Glomerular visceral epithelial cell (primary cell): ENCODE data around the gene DNAJC27.

Experiments used
- DNase-seq: peaks from one replicate; pipeline ENCODE4 v3.0.0-alpha.2; 2016; ENCODE audit errors: extremely low spot score

DNAJC27 gene

DNA sequence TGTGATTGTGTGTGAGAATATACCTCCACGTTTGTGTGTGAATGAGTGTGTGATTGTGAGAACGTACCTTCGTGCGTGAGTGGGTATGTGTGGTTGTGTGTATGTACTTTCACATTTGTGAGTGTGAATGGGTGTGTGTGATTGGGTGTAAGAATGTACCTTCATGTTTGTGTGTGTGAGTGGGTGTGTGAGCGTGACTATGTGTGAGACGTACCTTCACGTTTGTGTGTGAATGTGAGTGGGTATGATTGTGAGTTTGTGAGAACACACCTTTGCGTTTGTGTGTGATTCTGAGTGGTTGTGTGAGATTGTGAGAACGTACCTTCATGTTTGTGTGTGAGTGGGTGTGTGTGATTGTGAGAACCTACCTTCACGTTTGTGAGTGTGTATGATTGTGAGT lies 45.9 kb downstream of the DNAJC27 start:
- no peak for DNase-seq

DNA sequence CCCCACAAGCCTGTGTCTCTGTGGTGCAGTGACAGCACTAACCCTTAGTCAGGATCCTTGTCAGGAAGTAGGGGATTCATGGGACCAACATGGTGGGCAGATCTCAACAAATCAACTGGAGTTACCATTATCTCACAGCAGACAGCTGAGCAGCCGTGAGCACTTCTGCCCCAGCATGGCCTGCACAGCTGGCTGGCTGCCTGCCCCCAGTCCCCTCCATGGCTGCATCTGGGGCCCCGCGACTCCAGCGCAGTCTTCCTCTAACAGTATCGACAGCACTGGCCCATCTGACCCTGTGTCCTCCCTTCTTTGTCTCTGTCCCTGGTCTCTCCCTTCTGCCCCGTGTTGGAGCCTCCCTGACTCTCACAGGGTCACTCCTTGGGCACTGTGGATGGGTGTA lies 47.0 kb downstream of the DNAJC27 start:
- no peak for DNase-seq

DNA sequence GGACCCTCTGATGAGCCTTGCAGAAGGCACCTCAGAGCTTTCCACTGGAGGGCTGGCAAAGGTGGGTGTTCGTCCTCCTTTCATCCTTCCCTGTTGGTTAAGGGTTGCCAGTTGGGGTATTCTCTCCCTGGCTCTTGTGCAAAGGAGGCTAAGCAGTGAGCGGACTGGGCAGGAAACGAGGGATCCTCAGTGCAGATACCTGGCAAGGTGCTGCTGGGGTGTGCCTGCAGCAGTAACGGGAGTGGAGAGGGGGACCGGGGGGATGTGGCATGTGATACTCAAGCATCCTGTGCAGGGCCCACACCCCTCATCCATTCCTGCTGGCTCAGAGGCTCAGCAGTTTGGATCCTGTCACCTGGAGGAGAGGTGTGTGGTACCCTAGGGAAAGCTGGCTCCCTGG lies 47.5 kb downstream of the DNAJC27 start:
- no peak for DNase-seq

DNA sequence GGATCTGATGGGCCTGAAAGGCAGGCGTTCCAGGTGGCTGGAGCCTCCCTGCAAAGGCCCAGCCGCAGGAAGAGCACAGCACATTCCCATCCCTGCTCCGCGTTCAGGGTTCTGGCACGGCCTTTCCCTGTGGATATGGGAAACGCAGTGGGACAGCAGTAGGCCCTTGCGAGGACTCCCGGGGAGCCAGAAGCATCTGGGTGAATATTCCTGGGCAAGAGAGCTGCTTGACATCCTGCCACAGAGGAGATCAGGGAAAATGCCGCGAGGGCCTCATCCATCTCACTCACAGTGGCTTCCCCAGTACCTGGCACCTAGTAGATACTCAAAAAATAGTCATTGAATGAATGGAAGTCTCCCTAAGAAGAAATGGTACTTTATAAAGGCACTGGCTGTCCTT lies 48.6 kb downstream of the DNAJC27 start:
- DNase-seq = no peak

DNA sequence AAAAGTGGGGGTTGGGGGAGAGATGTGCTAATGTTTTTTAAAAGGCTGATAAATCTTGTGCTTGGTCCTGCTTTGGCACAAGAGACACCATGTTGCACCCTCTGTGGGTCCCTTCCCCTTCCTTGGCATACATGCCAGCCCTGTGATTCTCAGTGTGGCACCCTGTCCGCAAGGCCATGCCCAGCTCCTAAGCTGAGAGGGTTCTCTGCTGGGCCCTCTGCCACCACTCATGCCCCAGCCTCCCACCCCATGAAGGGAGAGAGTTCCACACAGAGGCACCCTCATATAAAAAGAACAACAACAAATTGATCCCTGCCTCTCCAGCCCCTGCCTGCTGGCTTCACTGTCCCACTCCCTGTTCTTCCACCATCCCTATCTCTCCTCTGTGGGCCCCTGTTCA lies 49.2 kb downstream of the DNAJC27 start:
- no peak for DNase-seq

DNA sequence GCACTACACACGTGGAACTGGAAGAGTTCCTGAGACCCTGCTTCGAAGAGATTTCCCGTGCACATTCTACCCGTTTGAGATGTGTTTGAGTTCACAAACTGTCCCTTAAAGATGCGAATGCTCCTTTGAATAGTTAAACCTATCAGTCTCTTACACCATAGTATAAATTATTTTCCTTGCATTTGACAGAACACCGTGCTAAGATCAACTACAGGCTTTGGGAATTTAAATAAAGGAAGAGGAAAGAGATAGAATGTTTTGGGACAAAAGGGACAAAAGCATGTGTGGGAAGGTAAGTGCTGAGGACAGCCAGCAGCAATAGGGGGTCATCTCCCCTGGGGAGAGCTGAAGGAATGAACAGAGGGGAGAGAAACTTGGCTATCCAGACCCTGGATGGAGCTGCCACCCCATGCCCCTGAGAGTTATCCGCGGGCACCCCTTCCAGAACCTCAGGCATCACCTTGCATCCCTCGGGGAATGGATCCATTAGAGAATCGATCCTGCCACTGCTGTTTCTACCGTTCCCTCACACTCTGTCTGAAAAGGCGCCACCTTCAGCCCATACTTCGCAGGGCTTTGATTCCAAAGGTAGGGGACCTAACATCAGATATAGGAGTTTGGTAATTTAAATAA lies 50.8 kb downstream of the DNAJC27 start:
- DNase-seq = no peak

DNA sequence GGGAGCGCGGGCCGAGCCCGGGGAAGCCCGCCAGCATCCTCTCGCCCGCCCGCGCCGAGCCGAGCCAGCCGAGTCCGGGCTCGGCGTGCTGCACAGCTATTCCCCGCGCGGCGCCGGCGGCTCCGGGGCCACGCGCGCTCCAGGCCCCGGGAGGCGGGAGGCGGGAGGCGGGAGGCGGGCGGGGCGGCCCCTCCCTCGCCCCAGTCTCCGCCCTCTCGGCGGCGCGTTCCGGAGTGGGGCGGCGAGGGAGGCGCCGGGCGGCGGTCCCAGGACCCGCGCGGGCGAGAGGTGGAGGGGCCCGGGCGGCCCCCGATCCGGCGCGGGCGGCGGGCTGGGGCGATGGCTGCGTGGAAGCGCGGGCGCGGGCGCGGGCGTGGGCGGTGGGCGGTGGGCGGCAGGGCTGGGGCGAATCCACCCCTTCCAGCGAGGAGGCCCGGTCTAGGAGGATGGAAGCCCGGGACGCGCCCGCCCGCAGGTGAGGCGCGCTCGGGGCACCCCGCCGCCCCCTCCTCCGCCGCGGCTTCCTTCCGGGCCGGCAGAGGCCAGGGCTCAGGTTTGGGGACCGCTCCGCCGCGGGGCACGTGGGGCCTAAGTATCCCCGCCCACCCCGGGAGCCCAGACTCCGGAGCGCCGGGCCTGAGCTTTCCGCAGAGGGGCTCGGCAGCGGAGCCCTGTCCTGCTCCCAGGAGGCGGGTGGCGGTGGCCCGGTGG lies 51.5 kb downstream of the DNAJC27 start, which contains the start of gene ADCY3:
TSS of gene ADCY3 (minus strand) at position 140 of the 711 bp plus-strand sequence. CDS start 1,250 bp downstream, outside the sequence.
- DNase-seq = peak; percentile 45

DNA sequence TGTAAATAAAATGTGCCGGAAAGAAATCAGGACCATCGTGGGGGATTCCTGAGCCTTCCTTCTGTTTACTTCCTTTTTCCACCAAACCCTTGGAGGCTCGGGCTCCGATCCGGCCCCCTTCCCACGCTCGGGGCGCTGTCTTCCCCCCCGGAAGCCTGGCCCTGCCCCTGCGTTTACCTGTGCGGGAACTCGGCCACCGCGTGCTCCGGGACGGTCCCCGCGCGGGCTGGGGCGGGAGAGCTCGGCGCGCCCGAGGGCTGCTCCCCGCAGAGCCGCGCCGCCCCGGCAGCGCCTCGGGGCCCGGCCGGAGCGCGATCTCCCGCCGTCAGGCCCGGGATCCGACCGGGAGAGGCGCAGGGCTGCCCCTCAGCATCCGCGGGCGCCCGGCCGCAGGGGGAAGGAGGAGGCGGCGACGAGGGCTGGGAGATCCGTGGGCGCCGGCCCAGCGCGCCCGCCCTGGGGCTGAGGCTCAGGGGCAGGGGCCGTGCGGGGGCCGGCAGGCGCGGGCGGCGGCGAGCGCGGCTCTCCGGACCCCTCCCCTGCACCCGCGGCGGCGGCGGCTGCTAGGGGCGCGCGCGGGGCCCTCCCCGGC lies 52.2 kb downstream of the DNAJC27 start:
- peak; percentile 8 for DNase-seq

DNA sequence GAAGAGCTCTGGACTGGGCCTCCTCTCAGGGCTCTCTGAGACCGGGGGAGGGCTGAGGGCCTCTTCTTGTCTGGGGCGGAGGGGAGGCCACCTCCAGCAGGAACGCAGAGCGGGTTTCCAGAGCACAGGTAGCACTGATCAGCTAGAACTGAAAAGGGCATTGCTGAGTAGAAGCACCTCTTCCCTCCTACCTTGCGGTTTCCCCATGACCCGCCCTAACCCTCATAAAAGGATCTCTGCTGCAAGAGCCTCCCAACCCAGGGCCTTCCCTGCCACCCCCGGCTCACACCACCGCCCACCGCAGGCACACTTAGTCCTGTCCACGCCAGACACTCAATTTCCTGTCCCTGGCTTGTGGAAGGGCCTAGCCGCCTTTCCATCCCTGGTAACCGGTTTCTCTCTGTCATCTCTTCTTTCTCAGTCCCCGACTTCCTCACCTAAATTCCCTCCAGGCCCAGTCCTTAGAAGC lies 52.7 kb downstream of the DNAJC27 start:
- DNase-seq = peak; percentile 20

DNA sequence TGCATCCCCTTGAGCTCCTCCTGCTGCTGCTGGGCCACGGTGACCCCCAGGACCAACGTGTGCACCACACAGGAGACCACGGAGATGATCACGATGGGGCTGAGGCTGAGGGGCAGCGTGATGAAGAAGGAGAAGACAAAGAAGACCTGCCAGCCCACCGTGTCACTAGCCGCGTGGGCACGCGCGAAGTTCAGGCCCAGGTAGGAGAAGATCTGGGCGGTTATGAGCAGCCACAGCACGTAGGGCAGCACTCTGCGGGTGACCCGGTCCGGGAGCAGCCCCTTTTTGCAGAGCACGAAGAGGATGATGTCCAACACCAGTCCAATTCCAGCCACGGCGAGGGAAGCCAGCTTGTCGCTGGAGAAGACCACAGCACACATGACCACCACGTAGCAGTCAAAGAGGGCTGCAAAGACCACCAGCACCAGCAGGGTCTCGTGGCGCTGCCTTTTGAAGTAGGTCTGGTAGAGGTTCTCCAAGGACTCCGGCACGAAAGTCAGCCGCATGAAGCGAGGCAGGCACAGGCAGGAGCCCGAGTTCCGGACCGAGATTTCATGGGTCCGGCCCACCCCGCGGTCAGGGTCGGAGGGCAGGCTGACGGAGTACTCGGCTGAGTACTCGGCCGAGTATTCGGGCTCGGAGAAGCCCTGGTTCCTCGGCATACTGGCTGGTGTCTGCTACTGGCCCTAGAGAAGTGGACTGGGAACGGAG lies 53.3 kb downstream of the DNAJC27 start:
- DNase-seq = no peak

DNA sequence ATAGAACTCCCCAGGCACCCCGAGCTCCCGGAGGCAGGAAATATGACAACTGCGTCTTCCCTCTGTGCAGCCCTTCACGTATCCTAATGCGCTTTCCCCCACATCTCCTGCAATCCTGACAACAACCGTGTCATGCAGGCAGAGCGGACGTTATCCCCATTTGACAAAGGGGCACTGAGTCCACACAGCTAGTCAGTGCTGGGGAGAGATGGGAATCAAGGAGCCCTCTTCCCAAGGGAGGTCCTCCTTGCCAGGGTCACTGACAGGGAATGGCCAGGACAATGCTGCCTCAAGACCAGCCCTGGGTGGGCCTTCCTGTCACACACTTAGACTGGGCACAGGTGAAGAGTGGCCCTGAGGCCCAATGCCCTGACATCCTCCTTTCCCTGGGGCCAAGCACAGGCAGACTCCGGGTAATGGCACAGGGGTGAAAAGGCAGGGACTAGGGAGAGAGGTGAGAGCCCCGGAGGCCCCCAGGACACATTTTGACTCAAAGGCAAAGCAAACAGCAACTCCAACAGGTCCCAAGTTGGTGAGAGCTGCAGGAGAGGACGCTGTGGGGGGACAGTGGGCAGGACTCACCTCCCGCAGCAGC lies 53.9 kb downstream of the DNAJC27 start:
- no peak for DNase-seq

DNA sequence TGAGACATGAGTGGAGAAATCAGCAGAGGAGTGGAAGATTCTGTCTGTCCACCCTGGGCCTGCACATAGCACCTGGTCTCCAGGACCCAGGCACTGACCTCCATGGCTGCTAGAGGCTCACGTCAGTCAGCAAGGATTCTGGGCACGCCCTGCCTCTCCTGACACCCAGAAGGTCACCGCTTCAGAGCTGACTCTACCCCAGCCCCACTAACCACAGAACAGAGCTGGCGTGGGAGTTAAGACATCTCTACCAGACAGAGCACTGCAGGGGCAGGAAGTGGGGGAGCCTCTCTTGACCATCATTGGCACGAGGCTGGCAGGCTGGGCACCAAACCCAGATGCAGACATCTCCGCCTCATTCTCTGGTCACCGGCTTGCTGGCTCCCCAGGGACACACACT lies 54.7 kb downstream of the DNAJC27 start:
- peak; percentile 15 for DNase-seq

DNA sequence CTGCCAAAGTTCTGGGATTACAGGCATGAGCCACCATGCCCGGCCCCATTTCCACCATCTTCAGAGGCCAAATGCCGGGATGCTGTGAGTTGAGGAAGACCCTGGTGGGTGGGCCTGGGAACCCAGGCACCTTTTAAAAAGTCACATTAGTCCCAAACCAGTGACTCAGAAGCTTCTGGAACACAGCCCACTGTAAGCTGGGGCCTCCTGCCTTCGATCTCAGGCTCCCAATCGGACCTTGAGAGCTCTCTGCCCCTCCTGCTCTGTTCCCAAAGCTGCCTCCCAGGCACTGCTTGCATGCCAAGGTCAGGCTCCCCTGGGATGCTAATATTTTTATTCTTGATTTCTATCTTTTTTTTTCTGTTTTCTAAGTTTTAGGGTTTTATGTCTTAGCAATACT lies 56.0 kb downstream of the DNAJC27 start:
- DNase-seq = no peak

DNA sequence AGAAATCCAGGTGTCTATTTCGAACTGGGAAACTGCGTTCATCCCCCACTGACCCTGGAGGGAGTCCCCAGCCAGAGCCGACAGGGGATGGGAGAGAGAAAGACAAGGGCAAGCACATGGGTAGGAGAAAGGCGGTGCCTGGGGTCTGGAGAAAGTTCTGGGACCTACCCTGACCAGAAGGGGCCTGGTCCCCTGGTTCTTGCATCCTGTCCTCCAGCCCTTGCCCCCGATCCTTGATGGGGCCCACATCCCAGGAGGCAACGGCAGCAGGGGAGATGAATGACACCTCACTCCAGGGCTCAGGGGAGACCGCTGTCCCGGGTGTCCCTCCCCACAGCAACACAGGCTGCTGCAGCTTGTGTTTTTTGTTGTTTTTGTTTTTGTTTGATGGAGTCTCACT lies 56.6 kb downstream of the DNAJC27 start:
- no peak for DNase-seq

DNA sequence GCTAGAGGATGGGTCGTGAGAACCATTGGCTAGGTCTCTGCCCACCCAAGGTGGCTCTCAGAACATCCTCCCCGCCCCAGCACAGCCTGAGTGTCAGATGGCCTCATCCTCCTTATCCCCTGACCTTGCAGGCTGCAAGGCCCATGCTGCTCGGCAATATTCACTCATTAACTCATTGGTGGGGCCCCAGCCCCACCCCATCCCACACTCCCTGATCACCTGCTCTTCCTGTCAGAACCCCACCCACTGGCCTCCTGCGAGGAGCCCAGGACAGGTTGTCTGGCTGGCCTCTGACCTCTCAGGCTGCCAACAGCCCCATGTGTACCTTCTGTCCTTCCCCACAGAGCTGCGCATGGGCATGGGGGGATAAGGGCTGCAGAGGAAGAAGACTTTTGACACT lies 57.0 kb downstream of the DNAJC27 start:
- no peak for DNase-seq

DNA sequence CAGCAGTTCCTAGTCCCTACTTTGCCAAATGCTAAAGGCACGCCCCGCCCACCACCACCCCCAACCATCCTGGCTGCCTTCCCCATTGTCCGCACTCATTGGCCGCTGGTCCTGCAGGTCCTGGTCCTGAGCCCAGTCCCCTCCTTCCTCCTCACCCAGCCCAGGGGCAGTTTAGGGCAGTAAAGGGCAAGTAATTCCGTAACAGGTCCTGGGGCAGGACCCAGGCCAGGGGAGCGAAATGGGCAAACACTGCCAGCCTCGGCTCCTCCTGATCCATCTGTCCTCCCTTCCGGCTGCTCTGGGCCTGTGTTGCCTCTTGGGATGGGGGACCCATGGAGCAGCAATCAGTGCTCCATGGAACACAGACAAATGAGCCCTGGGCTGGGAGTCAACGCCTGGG lies 57.8 kb downstream of the DNAJC27 start:
- no peak for DNase-seq

DNA sequence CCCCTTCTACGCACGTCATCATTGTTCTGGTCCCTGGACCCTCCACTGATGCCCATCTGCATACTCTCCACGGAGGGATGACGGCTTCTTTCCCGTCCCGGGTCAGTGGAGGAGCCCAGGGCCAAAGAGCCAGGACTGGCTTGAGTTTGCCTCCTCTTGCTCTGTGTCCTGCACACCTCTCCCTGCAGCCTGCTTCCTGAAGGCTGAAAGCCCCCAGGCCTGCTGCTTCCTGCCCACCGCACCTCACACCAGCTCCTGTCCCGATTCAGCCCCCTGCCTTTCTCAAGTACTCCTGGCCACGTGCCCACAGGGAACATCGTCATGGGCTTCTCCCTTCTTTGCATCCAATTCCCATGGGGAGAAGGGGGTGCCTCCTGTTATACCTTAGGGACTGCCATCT lies 58.8 kb downstream of the DNAJC27 start:
- no peak for DNase-seq

DNA sequence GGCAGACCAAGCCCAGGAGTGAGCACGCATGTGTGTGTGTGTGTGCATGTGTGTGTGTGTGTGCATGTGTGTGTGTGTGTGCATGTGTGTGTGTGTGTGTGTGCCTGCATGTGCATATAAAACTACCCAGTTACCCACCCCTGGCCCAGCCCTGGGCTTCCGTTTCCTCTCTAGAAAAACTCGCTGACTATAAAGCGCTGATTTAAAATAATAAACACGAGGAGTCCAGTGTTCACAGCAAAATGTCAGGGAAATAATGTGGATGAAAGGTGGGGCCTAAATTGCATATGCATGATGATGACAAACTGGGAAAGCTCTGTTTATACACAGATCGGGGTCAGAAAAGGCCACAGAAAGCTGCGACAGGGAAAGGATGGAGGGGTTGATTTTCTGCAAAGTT lies 59.2 kb downstream of the DNAJC27 start:
- no peak for DNase-seq

DNA sequence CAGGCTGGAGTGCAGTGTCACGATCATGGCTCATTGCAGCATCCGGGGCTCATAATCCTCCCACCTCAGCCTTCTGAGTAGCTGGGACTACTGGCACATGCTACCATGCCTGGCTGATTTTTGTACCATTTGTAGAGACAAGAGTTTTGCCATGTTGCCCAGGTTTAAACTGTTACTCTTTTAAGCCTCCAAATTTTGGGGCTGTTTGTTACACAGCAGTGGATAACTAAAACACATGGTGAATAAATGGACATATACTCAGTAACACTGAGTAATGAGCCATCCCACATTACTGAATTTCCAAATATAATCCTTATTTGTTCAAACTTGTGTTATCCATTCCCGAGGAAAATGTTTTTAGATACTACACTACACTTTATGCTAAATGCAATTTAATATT lies 61.5 kb downstream of the DNAJC27 start:
- no peak for DNase-seq

DNA sequence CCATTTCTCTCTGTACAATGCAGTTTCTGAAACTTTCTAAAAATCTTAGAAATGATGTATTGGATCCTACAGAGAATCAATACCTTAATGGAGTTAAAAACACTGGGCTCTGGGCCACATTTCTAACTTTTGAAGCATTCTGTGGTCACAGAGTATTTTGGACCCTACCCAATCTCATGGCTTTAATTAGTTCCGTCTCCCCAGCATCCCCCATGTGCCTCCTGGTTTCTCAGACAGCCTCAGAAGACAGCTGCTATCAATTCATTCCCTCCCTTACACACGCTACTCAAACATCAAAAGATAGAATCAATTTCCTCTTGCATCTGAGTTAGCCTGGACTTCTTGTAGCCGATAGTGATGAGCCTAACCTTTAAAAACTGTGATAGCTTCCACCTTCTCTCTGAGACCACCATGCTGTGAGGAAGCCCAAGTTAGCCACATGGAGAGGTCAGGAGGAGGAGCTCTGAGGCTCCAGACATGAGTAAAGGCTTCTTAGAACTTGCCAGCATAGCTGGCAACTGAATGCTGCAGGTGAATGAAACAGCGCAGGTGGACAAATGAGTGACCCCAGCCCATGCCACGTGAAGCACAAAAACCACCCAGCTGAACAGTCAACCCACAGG lies 62.1 kb downstream of the DNAJC27 start:
- no peak for DNase-seq

DNA sequence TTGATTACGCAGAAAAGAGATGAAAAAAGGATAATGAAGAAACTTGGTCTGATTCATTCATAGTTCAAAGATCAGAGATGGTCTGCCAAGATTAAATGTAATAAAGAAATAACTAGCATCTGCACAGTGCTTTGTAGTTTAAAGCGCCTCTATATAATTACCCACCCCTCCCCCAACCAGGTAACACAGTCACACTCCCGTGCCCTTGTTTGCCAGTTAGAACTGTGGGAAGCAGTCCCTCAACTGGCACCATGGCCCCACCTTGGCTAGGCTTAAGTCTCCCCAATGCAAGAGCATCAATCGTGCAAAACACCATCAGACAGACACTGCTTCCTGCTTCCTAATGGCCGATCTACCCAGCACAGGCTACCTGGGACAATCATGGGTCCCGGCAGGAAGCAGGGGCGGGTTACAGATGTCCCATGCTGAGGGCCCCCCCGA lies 63.3 kb downstream of the DNAJC27 start:
- no peak for DNase-seq

DNA sequence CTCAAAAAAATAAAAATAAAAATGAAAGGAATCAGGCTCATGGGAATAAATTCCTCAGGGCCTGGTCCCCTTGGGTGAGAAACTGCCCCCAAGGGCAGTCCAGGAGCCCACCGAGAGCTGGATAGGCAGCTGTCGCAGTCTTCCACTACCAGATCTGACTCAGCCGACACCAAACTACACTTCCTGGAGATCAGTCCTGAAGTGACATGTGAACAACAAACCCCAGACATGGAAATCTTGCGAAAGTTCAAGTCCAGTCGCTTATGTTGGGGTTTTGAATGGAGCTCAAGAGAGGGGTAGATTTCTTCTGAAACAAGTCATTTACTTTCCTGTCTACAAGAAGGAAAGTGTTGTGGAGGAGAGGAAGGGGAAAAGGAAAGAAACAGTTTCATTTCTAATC lies 64.6 kb downstream of the DNAJC27 start:
- no peak for DNase-seq
